ENCODE results near the gene UBR1. TPM values are rescaled to one million over a fixed set of nuclear protein-coding genes. Genes with fewer than 3 reads are reported as not detected.

The UBR1 gene
- total and polyA plus RNA-seq, 10 of the 15 experiments (the other 5 are each of a cell fraction or from before 2014, with no cell fraction given) = 4.5 to 27.5 (median 16.7) TPM

DNA sequence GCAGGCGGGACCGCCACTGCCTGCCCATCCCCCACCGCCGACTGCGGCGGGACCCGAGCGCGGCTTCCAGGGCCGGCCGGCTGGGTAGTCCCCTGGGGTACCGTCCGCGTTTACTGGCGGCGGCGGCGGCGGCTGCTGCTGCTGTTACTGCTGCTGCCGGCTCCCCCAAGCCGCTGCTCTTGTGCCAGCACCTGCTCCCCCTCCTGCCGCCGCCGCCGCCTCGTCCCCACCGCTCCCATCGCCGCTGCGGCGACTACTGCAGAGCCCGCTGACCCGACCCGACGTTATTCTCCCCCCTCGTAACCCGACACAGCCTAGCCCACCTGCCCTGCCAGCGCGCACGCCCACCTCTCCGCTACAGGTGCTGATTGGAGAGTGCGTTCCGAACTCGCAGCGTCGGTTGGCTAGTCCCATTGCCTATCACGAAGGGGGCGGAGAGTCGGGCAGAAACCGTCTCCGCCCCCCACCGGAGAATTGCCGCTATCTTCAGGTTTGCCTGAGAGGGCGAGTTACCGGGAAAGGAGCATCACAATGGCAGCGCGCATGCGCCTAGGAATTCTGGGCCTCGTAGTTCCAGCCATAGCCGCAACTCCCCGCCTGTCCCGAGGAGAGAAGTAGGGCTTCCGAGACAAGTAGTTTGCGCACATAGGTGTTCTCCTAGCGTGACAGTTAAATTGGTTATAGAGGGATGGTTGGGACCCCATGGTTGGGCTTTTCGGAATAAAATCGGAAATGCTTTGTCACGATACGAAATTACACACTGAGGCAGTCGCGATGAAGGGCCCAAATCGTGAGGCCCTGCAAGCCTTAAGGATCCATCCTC lies 185.1 kb downstream of the UBR1 start, which contains the start of gene TTBK2 (continued):
- TF ChIP-seq, protein P1, sequence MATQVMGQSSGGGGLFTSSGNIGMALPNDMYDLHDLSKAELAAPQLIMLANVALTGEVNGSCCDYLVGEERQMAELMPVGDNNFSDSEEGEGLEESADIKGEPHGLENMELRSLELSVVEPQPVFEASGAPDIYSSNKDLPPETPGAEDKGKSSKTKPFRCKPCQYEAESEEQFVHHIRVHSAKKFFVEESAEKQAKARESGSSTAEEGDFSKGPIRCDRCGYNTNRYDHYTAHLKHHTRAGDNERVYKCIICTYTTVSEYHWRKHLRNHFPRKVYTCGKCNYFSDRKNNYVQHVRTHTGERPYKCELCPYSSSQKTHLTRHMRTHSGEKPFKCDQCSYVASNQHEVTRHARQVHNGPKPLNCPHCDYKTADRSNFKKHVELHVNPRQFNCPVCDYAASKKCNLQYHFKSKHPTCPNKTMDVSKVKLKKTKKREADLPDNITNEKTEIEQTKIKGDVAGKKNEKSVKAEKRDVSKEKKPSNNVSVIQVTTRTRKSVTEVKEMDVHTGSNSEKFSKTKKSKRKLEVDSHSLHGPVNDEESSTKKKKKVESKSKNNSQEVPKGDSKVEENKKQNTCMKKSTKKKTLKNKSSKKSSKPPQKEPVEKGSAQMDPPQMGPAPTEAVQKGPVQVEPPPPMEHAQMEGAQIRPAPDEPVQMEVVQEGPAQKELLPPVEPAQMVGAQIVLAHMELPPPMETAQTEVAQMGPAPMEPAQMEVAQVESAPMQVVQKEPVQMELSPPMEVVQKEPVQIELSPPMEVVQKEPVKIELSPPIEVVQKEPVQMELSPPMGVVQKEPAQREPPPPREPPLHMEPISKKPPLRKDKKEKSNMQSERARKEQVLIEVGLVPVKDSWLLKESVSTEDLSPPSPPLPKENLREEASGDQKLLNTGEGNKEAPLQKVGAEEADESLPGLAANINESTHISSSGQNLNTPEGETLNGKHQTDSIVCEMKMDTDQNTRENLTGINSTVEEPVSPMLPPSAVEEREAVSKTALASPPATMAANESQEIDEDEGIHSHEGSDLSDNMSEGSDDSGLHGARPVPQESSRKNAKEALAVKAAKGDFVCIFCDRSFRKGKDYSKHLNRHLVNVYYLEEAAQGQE (IDR thresholded peaks at IDR 0.05; ENCODE audit: low read depth, low read length) = no peak
- TF ChIP-seq EED (IDR thresholded peaks at IDR 0.05; ENCODE audit: low read depth) = no peak
- TF ChIP-seq, protein P2, sequence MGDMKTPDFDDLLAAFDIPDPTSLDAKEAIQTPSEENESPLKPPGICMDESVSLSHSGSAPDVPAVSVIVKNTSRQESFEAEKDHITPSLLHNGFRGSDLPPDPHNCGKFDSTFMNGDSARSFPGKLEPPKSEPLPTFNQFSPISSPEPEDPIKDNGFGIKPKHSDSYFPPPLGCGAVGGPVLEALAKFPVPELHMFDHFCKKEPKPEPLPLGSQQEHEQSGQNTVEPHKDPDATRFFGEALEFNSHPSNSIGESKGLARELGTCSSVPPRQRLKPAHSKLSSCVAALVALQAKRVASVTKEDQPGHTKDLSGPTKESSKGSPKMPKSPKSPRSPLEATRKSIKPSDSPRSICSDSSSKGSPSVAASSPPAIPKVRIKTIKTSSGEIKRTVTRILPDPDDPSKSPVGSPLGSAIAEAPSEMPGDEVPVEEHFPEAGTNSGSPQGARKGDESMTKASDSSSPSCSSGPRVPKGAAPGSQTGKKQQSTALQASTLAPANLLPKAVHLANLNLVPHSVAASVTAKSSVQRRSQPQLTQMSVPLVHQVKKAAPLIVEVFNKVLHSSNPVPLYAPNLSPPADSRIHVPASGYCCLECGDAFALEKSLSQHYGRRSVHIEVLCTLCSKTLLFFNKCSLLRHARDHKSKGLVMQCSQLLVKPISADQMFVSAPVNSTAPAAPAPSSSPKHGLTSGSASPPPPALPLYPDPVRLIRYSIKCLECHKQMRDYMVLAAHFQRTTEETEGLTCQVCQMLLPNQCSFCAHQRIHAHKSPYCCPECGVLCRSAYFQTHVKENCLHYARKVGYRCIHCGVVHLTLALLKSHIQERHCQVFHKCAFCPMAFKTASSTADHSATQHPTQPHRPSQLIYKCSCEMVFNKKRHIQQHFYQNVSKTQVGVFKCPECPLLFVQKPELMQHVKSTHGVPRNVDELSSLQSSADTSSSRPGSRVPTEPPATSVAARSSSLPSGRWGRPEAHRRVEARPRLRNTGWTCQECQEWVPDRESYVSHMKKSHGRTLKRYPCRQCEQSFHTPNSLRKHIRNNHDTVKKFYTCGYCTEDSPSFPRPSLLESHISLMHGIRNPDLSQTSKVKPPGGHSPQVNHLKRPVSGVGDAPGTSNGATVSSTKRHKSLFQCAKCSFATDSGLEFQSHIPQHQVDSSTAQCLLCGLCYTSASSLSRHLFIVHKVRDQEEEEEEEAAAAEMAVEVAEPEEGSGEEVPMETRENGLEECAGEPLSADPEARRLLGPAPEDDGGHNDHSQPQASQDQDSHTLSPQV (IDR thresholded peaks at IDR 0.05) = no peak
- 0 out of 2 replicates have a peak, but pooled peaks have one; percentile 25 for TF ChIP-seq ASH2L (IDR thresholded peaks at IDR 0.05; ENCODE audit: borderline replicate concordance, low read depth)
- peak; percentile 99 for TF ChIP-seq DPF2 (IDR thresholded peaks at IDR 0.05)
- TF ChIP-seq CEBPB (IDR thresholded peaks at IDR 0.05; ENCODE audit: borderline replicate concordance in 1 of 2, low read depth in 2 of 2, low read length in 2 of 2) = no peak
- TF ChIP-seq, protein P3, sequence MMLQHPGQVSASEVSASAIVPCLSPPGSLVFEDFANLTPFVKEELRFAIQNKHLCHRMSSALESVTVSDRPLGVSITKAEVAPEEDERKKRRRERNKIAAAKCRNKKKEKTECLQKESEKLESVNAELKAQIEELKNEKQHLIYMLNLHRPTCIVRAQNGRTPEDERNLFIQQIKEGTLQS (IDR thresholded peaks at IDR 0.05; ENCODE audit: borderline replicate concordance, extremely low read depth, low read depth, low read length) = no peak
- TF ChIP-seq MYC (IDR thresholded peaks at IDR 0.05; ENCODE audit: insufficient read depth, insufficient read length, insufficient replicate concordance, low read length, severe bottlenecking) = no peak
- TF ChIP-seq, protein P4, sequence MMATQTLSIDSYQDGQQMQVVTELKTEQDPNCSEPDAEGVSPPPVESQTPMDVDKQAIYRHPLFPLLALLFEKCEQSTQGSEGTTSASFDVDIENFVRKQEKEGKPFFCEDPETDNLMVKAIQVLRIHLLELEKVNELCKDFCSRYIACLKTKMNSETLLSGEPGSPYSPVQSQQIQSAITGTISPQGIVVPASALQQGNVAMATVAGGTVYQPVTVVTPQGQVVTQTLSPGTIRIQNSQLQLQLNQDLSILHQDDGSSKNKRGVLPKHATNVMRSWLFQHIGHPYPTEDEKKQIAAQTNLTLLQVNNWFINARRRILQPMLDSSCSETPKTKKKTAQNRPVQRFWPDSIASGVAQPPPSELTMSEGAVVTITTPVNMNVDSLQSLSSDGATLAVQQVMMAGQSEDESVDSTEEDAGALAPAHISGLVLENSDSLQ (IDR thresholded peaks at IDR 0.05) = peak; percentile 99
- TF ChIP-seq, protein P5, sequence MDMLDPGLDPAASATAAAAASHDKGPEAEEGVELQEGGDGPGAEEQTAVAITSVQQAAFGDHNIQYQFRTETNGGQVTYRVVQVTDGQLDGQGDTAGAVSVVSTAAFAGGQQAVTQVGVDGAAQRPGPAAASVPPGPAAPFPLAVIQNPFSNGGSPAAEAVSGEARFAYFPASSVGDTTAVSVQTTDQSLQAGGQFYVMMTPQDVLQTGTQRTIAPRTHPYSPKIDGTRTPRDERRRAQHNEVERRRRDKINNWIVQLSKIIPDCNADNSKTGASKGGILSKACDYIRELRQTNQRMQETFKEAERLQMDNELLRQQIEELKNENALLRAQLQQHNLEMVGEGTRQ (IDR thresholded peaks at IDR 0.05; ENCODE audit: borderline replicate concordance, low read depth, low read length) = no peak
- peak; percentile 52; the same call in 1 of the 2 replicates for TF ChIP-seq POLR2AphosphoS5 (IDR thresholded peaks at IDR 0.05; ENCODE audit: low read length)
- TF ChIP-seq CBX3 (IDR thresholded peaks at IDR 0.05; ENCODE audit: borderline replicate concordance, low read depth) = no peak
- TF ChIP-seq NFYA (IDR thresholded peaks at IDR 0.05; ENCODE audit: borderline replicate concordance, low read depth, low read length) = peak; percentile 87
- TF ChIP-seq ESRRA (IDR thresholded peaks at IDR 0.05; ENCODE audit: low read length) = peak; percentile 32; the same call in 1 of the 2 replicates
- peak in 1 of 2 experiments; percentile 72; a peak in 2 of 3 replicates for TF ChIP-seq EGR1 (IDR thresholded peaks at IDR 0.05; ENCODE audit: borderline replicate concordance in 1 of 2, low read depth in 2 of 2, low read length in 2 of 2)
- TF ChIP-seq SRF (IDR thresholded peaks at IDR 0.05; ENCODE audit: low read depth in 2 of 2, low read length in 2 of 2) = no peak

All from GM12878 (cell line).